Measurements from ENCODE around the gene SURF2.

The SURF2 gene

GRCh38 chr9:133331641-133332380 lies 24.5 kb upstream of the SURF2 start:
- TF ChIP-seq, protein P1, sequence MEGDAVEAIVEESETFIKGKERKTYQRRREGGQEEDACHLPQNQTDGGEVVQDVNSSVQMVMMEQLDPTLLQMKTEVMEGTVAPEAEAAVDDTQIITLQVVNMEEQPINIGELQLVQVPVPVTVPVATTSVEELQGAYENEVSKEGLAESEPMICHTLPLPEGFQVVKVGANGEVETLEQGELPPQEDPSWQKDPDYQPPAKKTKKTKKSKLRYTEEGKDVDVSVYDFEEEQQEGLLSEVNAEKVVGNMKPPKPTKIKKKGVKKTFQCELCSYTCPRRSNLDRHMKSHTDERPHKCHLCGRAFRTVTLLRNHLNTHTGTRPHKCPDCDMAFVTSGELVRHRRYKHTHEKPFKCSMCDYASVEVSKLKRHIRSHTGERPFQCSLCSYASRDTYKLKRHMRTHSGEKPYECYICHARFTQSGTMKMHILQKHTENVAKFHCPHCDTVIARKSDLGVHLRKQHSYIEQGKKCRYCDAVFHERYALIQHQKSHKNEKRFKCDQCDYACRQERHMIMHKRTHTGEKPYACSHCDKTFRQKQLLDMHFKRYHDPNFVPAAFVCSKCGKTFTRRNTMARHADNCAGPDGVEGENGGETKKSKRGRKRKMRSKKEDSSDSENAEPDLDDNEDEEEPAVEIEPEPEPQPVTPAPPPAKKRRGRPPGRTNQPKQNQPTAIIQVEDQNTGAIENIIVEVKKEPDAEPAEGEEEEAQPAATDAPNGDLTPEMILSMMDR (IDR thresholded peaks at IDR 0.05; ENCODE audit: borderline replicate concordance, insufficient read depth, low read depth, low read length): no peak
- H3K4me3 ChIP-seq (ENCODE audit: low read depth, low read length): no peak overlapping the region

DNA sequence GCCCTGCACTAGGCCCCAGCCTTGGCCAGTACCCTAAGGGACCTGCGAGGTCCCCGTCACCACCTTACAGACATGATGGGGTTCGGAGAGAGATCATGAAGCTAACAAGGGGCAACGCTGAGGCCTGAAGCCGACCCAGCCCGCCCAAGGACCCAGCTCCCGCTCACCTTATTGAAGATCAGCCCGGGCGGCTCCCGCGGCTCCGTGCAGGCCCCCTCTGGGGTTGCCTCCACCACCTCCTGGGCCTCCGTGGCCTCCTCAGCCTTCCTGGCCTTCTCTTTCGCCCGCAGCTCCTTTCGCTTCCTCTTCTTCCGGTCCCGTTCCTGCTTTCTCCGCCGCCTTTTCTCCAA lies 24.0 kb upstream of the SURF2 start:
- H3K4me3 ChIP-seq (ENCODE audit: low read depth, low read length): no peak overlapping the region
- TF ChIP-seq, protein P1 (IDR thresholded peaks at IDR 0.05; ENCODE audit: borderline replicate concordance, insufficient read depth, low read depth, low read length): no peak

GRCh38 chr9:133333011-133333410 lies 23.3 kb upstream of the SURF2 start:
- TF ChIP-seq, protein P1 (IDR thresholded peaks at IDR 0.05; ENCODE audit: borderline replicate concordance, insufficient read depth, low read depth, low read length): no peak

GRCh38 chr9:133333566-133333965 lies 22.8 kb upstream of the SURF2 start:
- no peak overlapping the region for H3K4me3 ChIP-seq (ENCODE audit: low read depth, low read length)

More at GRCh38 chr9:133333011-133333410, 23.3 kb upstream of the SURF2 start:
- H3K4me3 ChIP-seq (ENCODE audit: low read depth, low read length): no peak overlapping the region

DNA sequence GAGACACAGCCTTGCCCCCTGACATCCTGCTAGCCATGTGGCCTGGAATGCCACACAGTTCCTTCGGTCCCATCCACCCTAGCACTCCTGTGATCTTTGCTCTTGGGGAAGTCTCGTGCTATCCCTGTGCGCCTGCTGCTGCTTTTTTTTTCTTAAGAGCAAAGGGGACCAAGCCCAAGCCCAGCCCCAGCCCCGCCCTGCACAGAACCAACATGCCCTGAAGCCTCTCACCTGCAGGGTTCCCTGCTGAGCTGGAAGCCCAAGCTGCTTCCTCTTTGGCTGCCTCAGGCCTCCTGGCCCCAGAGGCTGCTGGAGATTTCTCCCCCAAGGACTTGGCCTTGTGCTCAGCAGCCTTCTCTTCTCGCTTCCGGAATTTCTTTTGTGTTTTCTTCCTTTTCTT lies 22.2 kb upstream of the SURF2 start:
- TF ChIP-seq, protein P1 (IDR thresholded peaks at IDR 0.05; ENCODE audit: borderline replicate concordance, insufficient read depth, low read depth, low read length): no peak
- no peak overlapping the region for H3K4me3 ChIP-seq (ENCODE audit: low read depth, low read length)

More at GRCh38 chr9:133333566-133333965, 22.8 kb upstream of the SURF2 start:
- TF ChIP-seq, protein P1 (IDR thresholded peaks at IDR 0.05; ENCODE audit: borderline replicate concordance, insufficient read depth, low read depth, low read length): no peak

- peak overlapping the region; percentile 55 for H3K4me3 ChIP-seq (ENCODE audit: low read depth, low read length)
Observed at GRCh38 chr9:133334888-133335287, 21.5 kb upstream of the SURF2 start.

- H3K4me3 ChIP-seq (ENCODE audit: low read depth, low read length): peak within 1 kb of the TSS; percentile 55
- TF ChIP-seq, protein P1 (IDR thresholded peaks at IDR 0.05; ENCODE audit: borderline replicate concordance, insufficient read depth, low read depth, low read length): no peak
Observed at GRCh38 chr9:133335924-133336811, 20.2 kb upstream of the SURF2 start, which contains the start of gene SURF6. Gene SURF6 (minus strand): TSS chr9:133336188. CDS start chr9:133336132, 56 bp downstream.
